Measurements from ENCODE around the gene GPR153. TPM values are rescaled to one million over a fixed set of nuclear protein-coding genes. Genes with fewer than 3 reads are reported as not detected.

GPR153 gene
- total and polyA plus RNA-seq, 2 experiments from 2014 or later: 0.69 to 8.0 TPM

GRCh38 chr1:6285336-6285735, 24.4 kb upstream of the GPR153 start:
- H3K36me3 ChIP-seq (ENCODE audit: low read depth): no peaks in the 10 kb centered on the region
- no peak for DNase-seq
- H3K79me2 ChIP-seq (ENCODE audit: insufficient read depth): no peaks in the 10 kb centered on the region
- TF ChIP-seq EZH2phosphoT487 (IDR thresholded peaks at IDR 0.05; ENCODE audit: insufficient read depth, low read depth) (no peak), EZH2 (IDR thresholded peaks at IDR 0.05; ENCODE audit: insufficient read depth, poor library complexity, severe bottlenecking) (no peak)
- H3K4me1 ChIP-seq (ENCODE audit: insufficient read depth): no peaks in the 10 kb centered on the region
- H3K9ac ChIP-seq: no peak overlapping the region
- no peak overlapping the region for H3K4me3 ChIP-seq
- H3K4me2 ChIP-seq (ENCODE audit: unreplicated experiment): no peak overlapping the region
- H3K9me3 ChIP-seq (ENCODE audit: low read depth): no peaks in the 10 kb centered on the region
- no peaks in the 10 kb centered on the region for H3F3A ChIP-seq (ENCODE audit: insufficient read depth)
- H4K20me1 ChIP-seq (ENCODE audit: insufficient read depth): no peaks in the 10 kb centered on the region
- no peak overlapping the region for H3K27ac ChIP-seq
- 95 to 98% methylated on average over 11 of the region's 11 CpGs for WGBS, 2 experiments (ENCODE audit: low coverage in 1 of 2, low lambda C conversion rate in 2 of 2, missing lambda C conversion rate in 2 of 2)
- in situ Hi-C loops (cut with MboI): no loop called here
- H2AFZ ChIP-seq: no peak overlapping the region
- H3K27me3 ChIP-seq (replicated peaks; ENCODE audit: insufficient read depth): no peaks in the 10 kb centered on the region
- H3K9me2 ChIP-seq (ENCODE audit: insufficient read depth): no peaks in the 10 kb centered on the region

GRCh38 chr1:6282577-6283270, 21.8 kb upstream of the GPR153 start:
- Histone ChIP-seq H3K4me3 (no peak overlapping the region), H4K20me1 (ENCODE audit: insufficient read depth) (no peaks in the 10 kb centered on the region), H3K27ac (no peak overlapping the region), H3F3A (ENCODE audit: insufficient read depth) (no peaks in the 10 kb centered on the region), H3K79me2 (ENCODE audit: insufficient read depth) (no peaks in the 10 kb centered on the region), H3K9ac (no peak overlapping the region), H3K4me2 (ENCODE audit: unreplicated experiment) (no peak overlapping the region), H3K27me3 (replicated peaks; ENCODE audit: insufficient read depth) (no peaks in the 10 kb centered on the region), H3K36me3 (ENCODE audit: low read depth) (no peaks in the 10 kb centered on the region), H3K9me2 (ENCODE audit: insufficient read depth) (no peaks in the 10 kb centered on the region), H3K4me1 (ENCODE audit: insufficient read depth) (no peaks in the 10 kb centered on the region), H2AFZ (no peak overlapping the region), H3K9me3 (ENCODE audit: low read depth) (no peaks in the 10 kb centered on the region)
- no peak for TF ChIP-seq EZH2phosphoT487 (IDR thresholded peaks at IDR 0.05; ENCODE audit: insufficient read depth, low read depth)
- TF ChIP-seq EZH2 (IDR thresholded peaks at IDR 0.05; ENCODE audit: insufficient read depth, poor library complexity, severe bottlenecking): no peak
- WGBS, 2 experiments (ENCODE audit: low coverage in 1 of 2, low lambda C conversion rate in 2 of 2, missing lambda C conversion rate in 2 of 2): 92 to 93% methylated on average over 17 of the region's 17 CpGs
- no peak for DNase-seq
- in situ Hi-C loops (cut with MboI): no loop called here

GRCh38 chr1:6281511-6282402, 20.9 kb upstream of the GPR153 start:
- Histone ChIP-seq H4K20me1 (ENCODE audit: insufficient read depth) (no peaks in the 10 kb centered on the region), H2AFZ (no peak overlapping the region), H3K4me3 (no peak overlapping the region), H3K36me3 (ENCODE audit: low read depth) (no peaks in the 10 kb centered on the region), H3K27me3 (replicated peaks; ENCODE audit: insufficient read depth) (no peaks in the 10 kb centered on the region), H3K9ac (no peak overlapping the region), H3F3A (ENCODE audit: insufficient read depth) (no peaks in the 10 kb centered on the region), H3K9me2 (ENCODE audit: insufficient read depth) (no peaks in the 10 kb centered on the region), H3K79me2 (ENCODE audit: insufficient read depth) (no peaks in the 10 kb centered on the region), H3K27ac (no peak overlapping the region), H3K4me2 (ENCODE audit: unreplicated experiment) (no peak overlapping the region), H3K9me3 (ENCODE audit: low read depth) (no peaks in the 10 kb centered on the region), H3K4me1 (ENCODE audit: insufficient read depth) (0 out of 2 replicates have a peak, but pooled peaks cover under 1% of the 10 kb centered on the region)
- in situ Hi-C loops (cut with MboI): no loop called here
- DNase-seq: peak; percentile 39
- TF ChIP-seq EZH2phosphoT487 (IDR thresholded peaks at IDR 0.05; ENCODE audit: insufficient read depth, low read depth) (no peak), EZH2 (IDR thresholded peaks at IDR 0.05; ENCODE audit: insufficient read depth, poor library complexity, severe bottlenecking) (no peak)
- WGBS, 2 experiments (ENCODE audit: low coverage in 1 of 2, low lambda C conversion rate in 2 of 2, missing lambda C conversion rate in 2 of 2): 81% methylated on average over 19 of the region's 19 CpGs

GRCh38 chr1:6280761-6281451, 20.0 kb upstream of the GPR153 start:
- Histone ChIP-seq H3K4me3 (no peak overlapping the region), H3K9ac (no peak overlapping the region), H3F3A (ENCODE audit: insufficient read depth) (no peaks in the 10 kb centered on the region), H3K9me3 (ENCODE audit: low read depth) (no peaks in the 10 kb centered on the region), H3K79me2 (ENCODE audit: insufficient read depth) (no peaks in the 10 kb centered on the region), H3K9me2 (ENCODE audit: insufficient read depth) (no peaks in the 10 kb centered on the region), H2AFZ (no peak overlapping the region), H3K27me3 (replicated peaks; ENCODE audit: insufficient read depth) (no peaks in the 10 kb centered on the region), H3K27ac (no peak overlapping the region), H3K4me1 (ENCODE audit: insufficient read depth) (peaks cover 7% of the 10 kb centered on the region; the same call in 1 of the 2 replicates), H3K4me2 (ENCODE audit: unreplicated experiment) (no peak overlapping the region), H4K20me1 (ENCODE audit: insufficient read depth) (no peaks in the 10 kb centered on the region), H3K36me3 (ENCODE audit: low read depth) (no peaks in the 10 kb centered on the region)
- 83 to 85% methylated on average over 33 of the region's 33 CpGs for WGBS, 2 experiments (ENCODE audit: low coverage in 1 of 2, low lambda C conversion rate in 2 of 2, missing lambda C conversion rate in 2 of 2)
- no peak for TF ChIP-seq EZH2 (IDR thresholded peaks at IDR 0.05; ENCODE audit: insufficient read depth, poor library complexity, severe bottlenecking)
- no peak for TF ChIP-seq EZH2phosphoT487 (IDR thresholded peaks at IDR 0.05; ENCODE audit: insufficient read depth, low read depth)
- in situ Hi-C loops (cut with MboI): no loop called here
- DNase-seq: no peak

Data from GM23248 (cell line).